NCI-H748 treated with DMSO at 0.1 percent for 48 hours (cell line): ENCODE data around the gene TEKTIP1.
"Not testable (repeated sequence)": the region's sequence is repeated elsewhere in the genome, so short reads cannot be mapped to it uniquely, and the experiment has no call there.

Source experiments
- DNase-seq: peaks from one replicate; lab custom pipeline; 2025; lab: John Stamatoyannopoulos, UW

Gene TEKTIP1

DNA sequence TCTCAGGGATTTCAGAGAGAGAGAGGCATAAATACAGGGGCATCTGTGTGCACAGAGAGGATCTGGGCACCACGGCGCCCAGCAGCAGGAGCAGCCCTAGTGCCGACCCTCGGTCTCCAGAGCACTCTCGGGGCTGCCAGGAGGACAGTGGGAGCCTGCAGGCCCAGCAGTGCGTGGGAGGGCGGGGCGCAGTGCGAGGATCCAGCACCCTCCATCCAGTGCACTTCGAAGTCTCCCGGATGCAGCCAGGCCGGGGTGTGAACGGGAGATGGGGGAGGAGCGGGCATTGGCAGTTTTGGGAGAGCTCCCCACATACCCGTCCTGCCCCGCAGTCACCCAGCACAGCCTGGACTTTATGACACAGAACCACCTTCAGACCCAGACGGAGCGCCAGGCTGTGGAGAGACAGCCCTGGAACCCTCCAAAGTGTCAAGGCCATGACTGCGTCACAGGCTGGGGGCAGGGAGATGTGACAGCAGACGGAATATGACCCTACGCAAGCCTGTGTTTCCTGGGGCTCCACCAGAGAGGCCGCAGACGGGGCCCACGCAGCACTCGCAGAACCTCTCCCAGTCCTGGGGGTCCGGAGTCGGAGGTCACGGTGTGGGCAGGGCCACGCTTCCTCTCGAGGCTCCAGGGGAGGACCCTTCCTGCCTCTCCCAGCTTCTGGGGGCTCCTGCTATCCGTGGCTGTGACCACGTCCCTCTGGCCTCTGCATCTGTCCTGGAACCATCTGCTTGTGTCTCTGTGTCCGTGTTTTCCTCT, 14.7 kb upstream of the TEKTIP1 start:
- no peak for DNase-seq

DNA sequence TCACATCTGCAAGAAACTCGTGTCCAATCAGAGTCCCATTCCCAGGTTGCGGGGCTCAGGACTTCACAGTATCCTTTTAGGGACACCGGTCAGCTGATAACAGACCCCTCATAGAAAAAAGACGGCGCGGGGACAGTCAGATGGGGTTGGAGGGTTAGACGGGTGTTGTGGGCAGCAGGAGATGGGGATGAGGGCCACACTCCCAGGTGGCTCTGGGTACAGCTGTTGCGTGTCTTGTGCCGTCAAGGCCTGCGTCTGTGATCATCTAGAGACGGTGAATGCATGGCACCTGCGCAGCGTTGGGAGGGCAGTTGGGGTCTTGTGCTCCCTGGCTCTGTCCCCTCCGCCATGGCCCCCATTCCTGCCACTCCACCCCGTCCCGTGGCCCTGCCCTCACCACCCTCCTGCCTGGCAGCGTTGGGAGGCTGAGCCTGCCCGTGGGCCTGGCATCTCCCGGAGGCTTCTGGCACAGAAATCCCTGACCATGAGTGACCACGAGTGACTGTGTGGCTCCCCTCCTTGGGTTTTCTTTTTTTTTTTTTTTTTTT, 14.0 kb upstream of the TEKTIP1 start:
- no peak for DNase-seq

DNA sequence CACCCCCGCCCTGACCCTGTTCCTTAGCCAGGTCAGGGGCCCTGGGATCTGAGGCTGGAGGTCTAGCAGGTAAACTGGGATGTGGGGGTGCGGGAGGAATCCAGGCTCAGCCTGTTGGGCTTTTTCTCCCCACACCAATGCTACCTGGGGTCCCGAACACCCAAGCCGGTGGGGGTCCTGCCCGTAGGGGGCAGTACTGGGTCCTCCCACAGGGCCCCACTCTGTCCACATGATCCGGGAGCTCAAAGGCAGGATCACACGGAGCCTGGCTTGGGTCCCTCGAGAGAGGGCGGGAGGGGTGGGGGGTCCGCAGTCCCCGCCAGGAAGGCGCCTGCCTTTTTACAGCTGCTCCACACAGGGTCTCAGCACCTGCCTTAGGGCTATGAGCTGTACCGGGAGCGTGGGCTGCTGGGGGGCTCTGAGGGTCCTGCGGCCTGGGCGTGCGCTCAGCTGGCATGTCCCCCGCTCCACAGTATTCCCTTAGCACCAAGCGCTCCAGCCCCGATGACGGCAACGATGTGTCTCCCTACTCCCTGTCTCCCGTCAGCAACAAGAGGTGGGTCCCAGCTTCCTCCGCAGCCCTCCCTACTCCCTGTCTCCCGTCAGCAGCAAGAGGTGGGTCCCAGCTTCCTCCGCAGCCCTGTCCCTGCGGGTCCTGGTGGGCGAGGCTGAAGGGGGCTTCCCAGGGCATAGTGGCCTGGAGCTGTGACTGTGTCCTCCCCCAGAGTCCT, 12.3 kb upstream of the TEKTIP1 start:
- DNase-seq: no peak

DNA sequence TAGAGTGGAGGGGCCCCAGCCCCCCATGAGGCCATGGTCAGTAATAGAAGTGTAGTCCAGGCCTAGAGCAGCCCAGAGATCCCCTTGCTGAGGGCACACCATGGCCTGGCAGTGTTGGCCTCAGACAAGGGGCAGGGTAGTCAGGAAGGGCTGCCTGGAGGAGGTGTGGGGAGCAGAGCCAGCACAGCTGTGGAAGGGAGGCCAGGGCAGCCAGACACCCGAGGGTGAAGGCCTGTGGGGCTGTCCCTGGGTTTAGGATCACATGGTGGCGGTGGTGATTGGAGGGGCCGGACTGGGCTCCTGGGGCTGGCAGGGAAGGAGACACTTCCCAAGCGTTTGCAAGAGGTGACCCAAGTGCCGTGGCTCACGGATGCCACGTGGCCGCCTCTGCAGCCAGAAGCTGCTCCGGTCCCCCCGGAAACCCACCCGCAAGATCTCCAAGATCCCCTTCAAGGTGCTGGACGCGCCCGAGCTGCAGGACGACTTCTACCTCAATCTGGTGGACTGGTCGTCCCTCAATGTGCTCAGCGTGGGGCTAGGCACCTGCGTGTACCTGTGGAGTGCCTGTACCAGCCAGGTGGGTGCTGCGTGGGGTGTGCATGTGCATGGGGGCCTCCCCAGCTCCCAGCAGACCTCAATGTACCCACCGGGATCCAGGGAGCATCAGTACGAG, 11.6 kb upstream of the TEKTIP1 start:
- DNase-seq: no peak

DNA sequence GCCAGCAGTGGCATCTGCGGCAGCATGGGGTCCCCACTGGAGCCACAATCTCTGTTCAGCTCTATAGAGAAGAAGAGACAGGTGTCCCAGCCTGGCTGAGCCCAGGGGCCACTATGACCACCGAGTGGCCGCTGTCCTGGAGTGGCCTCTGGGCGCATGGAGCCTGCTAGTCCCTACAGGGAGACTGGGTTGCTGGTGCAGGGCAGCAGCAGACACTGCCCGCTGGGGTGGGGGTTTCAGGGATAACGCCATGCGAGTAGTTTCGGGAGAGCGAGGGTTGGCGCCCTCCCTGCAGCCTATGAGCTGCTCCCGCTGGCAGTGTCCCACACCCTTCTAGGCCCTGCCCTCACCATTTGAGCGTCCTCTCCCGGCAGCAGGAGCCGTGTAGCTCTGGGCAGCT, 10.9 kb upstream of the TEKTIP1 start:
- DNase-seq: no peak

DNA sequence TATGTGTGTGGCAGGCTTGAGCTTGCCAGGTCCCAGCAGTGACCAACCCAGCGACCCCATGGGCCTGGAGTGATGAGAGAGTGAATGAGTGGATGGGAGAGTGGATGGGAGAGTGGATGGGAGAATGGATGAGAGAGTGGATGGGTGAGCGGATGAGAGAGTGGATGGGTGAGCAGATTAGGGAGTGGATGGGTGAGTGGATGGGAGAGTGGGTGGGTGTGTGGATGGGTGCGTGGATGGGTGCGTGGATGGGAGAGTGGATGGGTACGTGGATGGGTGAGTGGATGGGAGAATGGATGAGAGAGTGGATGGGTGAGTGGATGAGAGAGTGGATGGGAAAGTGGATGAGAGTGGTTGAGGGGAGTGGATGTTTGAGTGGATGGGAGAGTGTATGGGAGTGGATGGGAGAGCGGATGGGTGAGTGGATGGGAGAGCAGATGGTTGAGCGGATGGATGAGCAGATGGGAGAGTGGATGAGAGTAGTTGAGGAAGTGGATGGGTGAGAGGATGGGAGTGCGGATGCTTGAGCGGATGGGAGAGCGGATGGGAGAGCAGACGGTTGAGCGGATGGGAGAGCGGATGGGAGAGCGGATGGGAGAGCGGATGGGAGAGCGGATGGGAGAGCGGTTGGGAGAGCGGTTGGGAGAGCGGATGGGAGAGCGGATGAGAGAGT, 10.3 kb upstream of the TEKTIP1 start:
- DNase-seq: no peak

DNA sequence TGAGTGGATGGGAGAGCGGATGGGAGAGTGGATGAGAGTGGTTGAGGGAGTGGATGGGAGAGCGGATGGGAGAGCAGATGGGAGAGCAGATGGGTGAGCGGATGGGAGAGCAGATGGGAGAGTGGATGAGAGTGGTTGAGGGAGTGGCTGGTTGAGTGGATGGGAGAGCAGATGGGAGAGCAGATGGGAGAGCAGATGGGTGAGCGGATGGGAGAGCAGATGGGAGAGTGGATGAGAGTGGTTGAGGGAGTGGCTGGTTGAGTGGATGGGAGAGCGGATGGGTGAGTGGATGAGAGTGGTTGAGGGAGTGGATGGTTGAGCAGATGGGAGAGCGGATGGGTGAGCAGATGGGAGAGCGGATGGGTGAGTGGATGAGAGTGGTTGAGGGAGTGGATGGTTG, 9.7 kb upstream of the TEKTIP1 start:
- DNase-seq: not testable (repeated sequence)

DNA sequence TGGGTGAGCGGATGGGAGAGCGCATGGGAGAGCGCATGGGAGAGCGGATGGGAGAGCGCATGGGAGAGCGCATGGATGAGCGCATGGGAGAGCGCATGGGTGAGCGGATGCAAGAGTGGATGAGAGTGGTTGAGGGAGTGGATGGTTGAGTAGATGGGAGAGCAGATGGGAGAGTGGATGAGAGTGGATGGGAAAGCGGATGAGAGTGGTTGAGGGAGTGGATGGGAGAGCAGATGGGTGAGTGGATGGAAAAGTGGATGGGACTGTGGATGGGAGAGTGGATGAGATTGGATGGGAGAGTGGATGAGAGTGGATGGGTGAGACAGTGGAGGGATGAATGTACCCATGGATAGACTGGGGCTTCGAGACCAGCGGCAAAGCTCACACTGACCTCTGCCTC, 8.6 kb upstream of the TEKTIP1 start:
- no peak for DNase-seq

DNA sequence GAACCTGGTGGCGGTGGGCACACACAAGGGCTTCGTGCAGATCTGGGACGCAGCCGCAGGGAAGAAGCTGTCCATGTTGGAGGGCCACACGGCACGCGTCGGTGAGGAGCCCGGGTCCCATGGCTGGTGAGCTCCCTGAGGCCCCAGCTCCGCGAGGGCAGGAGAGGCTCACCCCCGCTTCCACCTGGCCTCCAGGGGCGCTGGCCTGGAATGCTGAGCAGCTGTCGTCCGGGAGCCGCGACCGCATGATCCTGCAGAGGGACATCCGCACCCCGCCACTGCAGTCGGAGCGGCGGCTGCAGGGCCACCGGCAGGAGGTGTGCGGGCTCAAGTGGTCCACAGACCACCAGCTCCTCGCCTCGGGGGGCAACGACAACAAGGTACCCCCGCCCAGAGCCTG, 7.3 kb upstream of the TEKTIP1 start:
- DNase-seq: no peak

DNA sequence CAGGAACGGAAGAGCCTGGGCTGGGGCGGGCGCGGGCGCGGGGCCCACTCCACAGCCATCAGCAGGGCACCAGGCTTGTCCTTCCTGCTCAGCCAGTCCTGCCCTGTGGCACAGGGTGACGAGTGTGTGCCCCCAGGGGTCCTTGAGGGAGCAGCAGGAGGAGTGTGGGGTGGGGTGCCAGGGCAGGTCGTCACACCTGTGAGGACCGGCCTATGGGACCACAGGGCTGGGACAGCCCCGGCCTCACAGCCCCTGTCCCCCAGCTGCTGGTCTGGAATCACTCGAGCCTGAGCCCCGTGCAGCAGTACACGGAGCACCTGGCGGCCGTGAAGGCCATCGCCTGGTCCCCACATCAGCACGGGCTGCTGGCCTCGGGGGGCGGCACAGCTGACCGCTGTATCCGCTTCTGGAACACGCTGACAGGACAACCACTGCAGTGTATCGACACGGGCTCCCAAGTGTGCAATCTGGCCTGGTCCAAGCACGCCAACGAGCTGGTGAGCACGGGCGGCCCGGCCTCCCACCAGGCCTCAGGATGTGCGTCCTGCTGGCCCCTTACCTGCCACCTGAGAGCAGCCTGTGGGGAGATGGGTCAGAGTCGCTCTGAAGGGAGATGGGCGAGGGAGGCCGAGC, 6.7 kb upstream of the TEKTIP1 start:
- DNase-seq: no peak

DNA sequence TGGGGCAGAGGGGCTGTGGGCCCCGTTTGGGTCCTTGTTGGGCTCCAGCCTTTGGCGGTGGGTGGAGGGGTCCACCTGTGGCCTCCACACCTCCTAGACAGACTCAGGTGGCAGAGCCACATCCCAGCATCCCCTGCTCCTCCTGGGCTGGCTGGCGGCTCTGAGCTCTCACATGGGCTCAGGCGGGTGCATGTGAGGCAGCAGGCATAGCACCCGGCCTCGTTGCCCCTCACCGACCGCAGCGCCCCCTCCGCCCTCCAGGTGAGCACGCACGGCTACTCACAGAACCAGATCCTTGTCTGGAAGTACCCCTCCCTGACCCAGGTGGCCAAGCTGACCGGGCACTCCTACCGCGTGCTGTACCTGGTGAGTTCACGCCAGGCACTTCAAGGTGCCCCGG, 5.9 kb upstream of the TEKTIP1 start:
- DNase-seq: no peak

DNA sequence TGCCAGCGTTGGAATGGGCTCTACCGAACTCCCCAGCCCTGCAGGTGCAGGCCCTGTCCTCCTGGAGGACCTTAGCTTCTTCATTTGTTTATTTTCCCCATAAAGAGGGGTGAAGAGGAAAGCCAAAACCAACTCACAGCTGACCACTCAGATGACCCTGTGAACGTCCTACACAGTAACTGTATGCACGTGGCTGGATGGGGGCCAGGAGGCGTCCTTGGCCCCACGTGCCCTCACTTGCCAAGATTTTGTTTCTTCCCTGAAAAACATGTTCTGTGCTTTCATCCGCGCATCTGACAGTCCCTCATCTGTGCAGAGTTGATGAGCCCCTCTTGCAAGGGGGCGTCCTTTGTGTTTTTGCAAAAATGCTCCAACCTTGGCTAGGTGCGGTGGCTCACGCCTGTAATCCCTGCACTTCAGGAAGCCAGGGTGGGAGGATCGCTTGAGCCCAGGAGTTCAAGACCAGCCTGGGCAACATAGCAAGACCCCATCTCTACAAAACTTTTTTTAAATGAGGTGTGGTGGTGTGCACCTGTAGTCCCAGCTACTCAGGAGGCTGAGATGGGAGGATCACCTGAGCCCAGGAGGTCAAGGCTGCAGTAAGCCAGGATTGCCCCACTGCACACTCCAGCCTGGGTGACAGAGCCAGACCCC, 5.3 kb upstream of the TEKTIP1 start:
- no peak for DNase-seq

DNA sequence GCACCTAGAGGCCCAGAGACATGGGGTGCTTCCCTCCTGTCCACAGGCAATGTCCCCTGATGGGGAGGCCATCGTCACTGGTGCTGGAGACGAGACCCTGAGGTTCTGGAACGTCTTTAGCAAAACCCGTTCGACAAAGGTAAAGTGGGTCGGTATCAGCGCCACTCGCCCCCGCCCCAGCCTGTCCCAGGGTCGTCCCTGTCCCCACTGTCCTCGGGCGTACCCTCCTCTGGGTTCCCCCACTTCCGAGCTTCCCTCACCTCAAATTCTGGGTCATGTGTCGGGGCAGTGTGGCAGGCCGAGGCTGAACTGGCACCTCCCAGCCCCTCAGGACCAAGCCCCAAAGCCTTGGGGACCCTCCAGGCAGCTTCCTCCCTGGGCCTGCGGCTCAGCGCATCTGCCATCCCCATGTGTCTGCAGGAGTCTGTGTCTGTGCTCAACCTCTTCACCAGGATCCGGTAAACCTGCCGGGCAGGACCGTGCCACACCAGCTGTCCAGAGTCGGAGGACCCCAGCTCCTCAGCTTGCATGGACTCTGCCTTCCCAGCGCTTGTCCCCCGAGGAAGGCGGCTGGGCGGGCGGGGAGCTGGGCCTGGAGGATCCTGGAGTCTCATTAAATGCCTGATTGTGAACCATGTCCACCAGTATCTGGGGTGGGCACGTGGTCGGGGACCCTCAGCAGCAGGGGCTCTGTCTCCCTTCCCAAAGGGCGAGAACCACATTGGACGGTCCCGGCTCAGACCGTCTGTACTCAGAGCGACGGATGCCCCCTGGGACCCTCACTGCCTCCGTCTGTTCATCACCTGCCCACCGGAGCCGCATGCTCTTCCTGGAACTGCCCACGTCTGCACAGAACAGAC, 4.4 kb upstream of the TEKTIP1 start:
- DNase-seq: no peak

DNA sequence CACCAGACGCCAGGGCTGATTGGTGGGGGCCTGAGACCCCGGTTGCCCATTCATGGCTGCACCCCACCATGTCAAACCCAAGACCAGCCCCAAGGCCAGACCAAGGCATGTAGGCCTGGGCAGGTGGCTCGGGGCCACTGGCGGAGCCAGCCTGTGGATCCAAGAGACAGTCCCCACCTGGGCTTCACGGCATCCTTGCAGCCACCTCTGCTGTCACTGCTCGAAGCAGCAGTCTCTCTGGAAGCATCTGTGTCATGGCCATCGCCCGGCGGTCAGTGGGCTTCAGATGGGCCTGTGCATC, 3.8 kb upstream of the TEKTIP1 start:
- DNase-seq: no peak

DNA sequence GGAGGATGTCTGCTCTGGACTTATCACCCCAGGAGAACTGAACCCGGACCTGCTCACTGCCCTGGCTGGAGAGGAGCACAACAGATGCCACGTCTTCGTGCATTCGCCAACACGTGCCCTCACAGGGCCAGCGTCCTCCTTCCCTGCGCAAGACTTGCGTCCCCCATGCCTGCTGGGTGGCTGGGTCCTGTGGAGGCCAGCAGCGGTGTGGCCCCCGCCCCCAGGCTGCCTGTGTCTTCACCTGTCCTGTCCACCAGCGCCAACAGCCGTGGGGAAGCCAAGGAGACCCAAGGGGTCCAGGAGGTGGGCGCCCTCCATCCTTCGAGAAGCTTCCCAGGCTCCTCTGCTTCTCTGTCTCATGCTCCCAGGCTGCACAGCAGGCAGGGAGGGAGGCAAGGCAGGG, 3.4 kb upstream of the TEKTIP1 start:
- DNase-seq: no peak

DNA sequence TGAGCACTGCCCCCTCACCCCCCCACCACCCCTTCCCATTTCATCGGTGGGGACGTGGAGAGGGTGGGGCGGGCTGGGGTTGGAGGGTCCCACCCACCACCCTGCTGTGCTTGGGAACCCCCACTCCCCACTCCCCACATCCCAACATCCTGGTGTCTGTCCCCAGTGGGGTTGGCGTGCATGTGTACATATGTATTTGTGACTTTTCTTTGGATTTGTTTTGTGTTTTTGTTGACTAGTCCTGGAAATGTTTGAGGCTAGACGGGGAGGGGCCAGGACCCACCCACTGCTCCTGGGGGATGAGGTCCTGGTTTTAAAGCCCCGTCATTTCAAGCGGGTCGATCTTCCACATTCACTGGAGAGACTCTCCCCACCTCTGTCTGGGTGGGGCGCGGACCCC, 3.0 kb upstream of the TEKTIP1 start:
- no peak for DNase-seq

DNA sequence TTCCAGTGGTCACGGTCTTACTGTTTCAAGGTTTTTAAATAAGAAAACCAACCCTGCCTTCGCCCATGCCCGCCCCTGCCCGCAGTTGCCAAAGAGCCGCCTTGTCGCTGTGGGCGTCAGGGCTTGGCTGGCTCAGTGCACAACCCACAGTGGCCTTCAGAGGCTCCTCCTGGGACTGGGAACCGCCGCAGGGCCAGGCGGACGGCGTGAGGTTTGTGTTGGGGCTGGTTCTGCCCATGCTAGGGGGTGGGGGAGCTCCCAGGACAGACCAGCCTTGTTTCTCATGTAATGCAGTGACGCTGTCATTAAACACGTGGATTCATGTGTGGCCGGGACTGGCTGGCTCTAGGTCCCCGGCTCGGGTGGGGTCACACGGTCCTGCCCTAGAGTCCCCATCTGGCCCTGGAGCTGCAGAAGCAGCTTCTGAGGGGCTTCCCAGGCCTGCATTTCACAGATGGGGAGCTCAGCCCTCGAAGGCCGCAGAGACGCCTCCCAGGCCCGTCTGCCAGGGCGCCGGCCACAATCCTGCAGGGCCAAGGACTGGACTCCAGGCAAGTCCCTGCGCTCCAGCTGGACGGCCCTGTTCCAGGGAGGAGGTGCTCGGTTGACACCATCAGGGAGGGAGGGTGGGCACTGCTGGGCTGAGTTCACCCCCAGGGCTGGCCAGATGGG, 2.4 kb upstream of the TEKTIP1 start:
- DNase-seq: no peak

DNA sequence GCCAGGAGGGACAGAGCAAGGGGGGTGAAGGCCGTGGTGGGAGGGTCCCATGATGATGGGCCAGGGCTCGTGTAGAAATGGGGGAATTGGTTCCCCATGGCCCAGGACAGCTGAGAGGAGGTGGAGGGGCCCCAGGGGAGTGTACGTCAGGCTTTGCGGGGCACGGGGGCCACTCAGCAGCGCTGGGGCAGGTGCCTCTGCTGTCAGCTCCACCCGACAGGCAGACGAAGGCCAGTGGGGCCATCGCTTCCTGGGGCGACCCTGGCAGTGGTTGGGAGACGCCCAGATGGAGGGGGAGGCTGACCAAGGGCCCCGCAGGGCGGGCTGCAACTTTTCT, 1.9 kb upstream of the TEKTIP1 start:
- no peak for DNase-seq

DNA sequence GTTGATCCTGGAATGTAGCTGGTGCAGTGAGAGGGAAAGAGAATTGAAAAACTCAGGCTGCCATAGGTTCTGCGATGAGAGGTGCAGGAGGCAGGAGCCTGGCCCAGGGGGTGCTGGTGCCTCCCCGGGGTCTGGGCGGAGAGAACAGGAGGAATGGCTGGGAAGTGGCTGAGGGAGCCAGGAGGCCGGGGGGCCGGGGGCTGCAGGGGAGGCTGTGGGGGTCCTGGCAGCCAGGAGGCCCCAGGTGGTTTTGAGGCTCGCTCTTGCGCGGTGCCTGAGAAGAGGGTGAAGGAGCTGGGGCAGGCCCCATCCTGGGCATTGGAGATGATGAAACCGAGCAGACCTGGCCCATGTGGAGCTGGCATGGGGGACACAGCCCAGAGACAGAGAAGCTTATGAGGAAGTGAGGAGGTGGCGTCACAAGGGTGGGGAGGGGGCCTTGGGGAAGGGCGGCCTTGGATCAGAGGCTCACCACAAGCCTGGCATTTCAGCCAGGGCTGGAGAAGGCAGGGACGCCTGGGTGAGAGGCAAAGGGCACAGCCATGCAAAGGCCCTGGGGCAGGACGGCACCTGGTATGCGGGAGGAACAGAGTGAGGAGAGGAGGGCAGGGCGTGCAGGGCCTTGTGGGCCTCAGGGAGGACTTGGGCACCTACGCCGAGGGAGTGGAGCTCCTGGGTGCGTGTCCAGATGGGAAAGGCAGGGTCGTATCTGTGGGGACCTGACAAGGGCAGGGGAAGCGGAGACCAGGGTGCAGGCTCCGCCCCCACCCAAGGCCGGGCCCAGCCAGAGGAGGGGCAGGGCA, 1.3 kb upstream of the TEKTIP1 start:
- no peak for DNase-seq
